Femur (tissue), 1 donor: ENCODE data around the gene PHF19.

Experiments used
- DNase-seq: peaks from one replicate; pipeline ENCODE4 v3.0.0-alpha.2; 2017

The PHF19 gene

GRCh38 chr9:120852240-120853010, 24.6 kb downstream of the PHF19 start:
- no peak for DNase-seq

DNA sequence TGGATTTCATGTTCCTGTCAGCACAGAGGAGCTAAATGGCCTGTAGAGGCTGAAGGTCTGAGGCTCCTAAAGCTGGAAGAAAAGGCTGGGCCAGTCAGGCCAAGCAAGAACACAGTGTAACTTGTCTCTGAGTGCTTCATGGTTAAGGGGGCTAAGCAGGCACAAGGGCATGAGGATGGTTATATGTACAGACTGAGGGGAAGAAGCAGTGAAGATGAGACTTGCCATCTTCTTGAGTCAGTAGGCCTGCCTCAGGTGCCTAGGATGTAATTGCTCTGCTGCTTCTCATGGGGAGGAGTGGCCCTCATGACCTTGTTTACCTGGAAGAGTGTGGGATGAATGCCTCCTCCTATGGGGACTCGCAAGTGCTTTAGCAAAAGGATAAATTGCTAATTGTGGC, 25.5 kb downstream of the PHF19 start:
- no peak for DNase-seq

DNA sequence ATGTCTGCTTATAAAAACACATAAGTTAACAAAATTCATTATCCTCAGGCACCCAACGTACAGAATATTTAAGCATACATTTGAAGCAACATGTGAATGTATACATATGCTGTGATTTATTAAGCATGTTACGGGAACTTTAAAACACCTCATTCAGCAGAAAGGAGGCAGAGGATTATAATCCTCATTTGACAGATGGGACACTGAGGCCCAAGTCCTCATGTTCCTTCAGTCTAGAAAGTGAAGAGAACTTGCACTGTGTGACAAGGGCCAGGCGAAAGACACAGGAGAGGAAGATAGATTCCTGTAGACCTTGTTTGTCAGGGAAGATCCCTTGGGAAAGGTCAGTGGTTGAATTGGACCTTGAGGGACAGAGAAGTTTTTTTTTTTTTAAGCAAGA, 26.7 kb downstream of the PHF19 start:
- DNase-seq, result no peak

DNA sequence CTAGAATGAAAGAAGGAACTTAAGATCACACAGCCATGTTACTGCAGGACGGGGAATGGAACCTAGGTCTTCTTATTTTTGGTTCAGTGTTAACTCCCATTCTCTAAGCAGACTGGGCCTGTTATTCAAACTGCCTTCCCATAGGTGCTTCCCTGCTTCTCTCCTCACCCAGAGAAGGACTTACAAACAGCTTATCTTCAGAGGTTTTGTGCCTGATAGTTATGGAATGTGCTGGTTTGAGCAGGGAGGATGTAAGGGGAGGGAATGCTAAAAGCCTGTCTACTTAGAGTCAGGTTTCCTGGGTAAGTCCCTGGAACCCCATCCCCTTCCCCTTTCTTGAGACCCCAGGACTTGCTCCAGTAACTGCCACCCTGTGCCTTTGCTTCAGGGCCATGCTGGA, 30.1 kb downstream of the PHF19 start:
- no peak for DNase-seq

DNA sequence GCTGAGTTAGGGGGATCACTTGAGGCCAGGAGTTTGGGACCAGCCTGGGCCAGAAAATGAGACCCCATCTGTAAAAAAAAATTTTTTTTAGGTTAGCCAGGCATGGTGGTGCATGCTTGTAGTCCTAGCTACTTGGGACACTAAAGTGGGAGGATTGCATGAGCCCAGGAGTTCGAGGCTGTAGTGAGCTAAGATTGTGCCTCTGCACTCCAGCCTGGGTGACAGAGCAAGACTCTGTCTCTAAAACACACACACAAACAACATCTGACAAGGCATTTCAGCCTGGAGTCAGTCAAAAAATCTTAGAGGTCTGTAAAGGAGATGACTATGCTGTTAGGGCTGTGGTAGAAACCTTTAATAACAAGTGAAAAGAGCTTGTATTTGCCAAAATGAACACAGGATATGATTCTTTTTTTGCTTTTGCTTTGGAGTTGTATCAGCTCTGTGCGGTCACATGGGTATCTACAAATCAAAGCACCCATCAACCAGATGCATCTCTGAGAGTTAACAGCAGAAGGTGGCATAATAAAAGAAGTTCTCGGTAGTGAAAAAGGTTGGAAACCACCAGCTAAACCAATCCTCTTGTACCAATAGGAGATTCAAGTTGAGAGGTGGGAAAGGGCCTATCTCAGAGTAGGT, 30.6 kb downstream of the PHF19 start:
- no peak for DNase-seq

DNA sequence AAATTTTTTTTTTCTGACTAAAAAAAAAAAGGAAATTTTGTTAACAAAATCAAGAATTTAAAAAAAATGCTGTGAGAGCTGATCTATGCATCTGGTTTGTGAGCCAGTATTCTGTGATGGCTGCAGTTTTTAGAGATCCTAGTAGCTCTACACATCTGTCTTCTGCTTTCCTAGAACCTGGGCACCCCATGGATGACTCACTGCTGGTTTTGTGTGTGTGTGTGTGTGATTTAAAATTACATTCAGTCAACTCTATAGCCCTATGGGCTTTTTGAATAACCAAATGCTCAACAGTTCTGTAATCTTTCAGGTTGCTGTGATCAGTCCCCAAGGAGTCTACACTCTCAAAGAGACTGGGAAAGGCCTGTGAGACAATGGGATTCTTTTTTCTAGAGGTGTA, 31.7 kb downstream of the PHF19 start:
- no peak for DNase-seq

- peak; percentile 98 for DNase-seq
These were observed 34.1 kb downstream of the PHF19 start, which contains the start of gene PSMD5 for GRCh38 chr9:120842685-120843485. Gene PSMD5, minus strand, starts transcription at chr9:120842922. Its CDS starts 13 bp downstream, at chr9:120842909.

DNA sequence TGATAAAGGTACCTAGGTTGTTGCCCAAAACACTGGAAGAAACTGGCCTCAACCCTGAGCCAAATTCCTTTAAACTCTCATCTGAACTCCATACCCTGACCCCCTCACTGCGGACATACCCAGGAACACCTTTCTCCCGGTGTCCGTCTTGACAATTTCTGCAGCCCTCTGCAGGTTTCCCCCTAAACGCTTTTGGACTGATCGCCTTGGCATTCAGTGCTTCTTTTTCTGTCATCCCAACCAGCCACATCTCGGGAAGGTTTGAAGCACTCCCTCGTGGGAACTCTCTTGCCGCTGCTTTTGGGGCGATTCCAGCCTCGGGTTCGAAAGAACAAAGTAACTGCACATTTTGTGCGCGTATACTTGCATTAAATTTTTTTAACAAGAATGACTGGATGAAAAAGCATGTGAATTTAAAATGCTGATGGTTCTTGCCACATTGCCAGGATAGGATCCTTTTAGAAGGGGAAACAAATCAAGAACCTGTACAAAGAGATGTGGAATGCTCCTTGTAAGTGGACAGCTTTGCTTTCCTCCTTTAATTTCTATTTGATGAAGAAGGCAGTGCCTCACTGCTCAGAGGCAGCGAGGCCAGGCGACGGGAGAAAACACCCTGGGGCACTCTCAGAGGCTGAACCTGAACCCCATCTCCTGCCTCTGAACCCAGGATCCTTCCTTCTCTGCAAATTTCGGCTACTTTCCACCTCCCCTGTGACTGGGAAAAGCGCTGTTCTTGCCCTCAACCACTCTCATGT, 34.9 kb downstream of the PHF19 start:
- no peak for DNase-seq

GRCh38 chr9:120839146-120839545, 37.8 kb downstream of the PHF19 start:
- DNase-seq, result no peak

DNA sequence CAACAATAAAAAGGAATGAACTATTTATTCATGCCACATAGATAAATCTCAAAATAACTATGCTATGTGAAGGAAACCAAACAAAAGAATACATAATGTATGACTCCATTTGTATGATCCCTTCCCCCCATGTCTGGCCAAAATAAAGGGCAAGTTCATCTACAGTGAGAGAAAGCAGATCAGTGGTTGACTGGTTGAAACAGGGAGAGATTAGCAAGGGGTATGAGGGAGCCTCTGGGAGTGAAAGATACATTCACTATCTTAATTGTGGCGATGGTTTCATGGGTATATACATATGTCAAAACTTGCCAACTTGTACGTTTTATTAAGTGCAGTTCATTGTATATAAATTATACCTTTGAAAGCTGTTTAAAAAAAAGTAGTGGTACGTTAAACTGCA, 39.1 kb downstream of the PHF19 start:
- DNase-seq, result no peak

DNA sequence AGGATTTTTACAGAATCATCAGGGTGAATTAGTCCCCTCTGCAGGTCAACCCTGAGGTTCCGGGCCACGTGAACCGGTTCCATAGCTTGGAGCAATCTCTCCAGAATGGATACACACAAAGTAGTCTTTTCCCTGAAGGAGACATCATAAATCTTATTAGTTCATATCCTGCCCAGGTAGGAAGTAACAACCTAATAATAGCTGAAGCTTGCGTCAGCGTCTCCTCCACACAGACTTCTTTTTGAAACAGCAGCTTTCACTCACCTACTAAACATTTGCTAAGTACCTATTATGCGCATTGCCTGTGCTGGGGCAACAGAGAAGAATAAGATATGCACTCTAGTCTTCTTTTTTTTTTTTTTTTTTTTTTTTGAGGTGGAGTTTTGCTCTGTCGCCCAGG, 43.7 kb downstream of the PHF19 start:
- DNase-seq, result no peak

DNA sequence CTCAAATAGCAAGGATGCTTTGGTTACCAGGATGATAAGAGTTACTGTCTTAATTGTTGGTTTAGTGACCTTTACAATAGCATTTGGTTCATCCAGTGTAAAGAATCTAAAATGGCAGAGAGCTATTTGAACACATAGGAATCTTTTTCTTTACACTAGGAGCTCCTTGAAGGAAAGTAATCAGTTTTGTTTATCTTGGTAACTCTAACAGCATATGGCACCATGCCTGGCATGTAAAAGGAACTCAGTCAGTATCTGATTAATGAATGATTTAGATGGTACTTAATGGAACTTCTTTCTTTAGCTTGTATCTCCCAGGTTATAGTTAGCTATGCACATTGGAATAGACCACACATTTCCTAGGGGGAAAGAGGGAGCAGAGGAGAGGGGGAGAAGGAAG, 44.2 kb downstream of the PHF19 start:
- no peak for DNase-seq

DNA sequence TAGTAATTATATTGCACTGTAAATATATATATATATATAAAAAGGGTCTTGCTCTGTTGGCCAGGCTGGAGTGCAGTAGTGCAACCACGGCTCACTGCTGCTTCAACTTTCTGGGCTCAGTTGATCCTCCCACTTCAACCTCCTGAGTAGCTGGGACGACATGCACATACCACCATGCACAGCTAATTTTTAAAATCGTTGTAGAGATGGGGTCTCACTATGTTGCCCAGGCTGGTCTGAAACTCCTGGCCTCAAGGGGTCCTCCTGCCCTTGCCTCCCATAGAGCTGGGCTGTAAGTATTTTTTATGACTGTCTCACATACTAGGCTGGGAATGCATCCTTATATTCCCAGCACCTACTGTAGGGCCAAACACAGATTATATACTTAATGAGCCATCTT, 46.1 kb downstream of the PHF19 start:
- no peak for DNase-seq

GRCh38 chr9:120830151-120830550, 46.8 kb downstream of the PHF19 start:
- no peak for DNase-seq

DNA sequence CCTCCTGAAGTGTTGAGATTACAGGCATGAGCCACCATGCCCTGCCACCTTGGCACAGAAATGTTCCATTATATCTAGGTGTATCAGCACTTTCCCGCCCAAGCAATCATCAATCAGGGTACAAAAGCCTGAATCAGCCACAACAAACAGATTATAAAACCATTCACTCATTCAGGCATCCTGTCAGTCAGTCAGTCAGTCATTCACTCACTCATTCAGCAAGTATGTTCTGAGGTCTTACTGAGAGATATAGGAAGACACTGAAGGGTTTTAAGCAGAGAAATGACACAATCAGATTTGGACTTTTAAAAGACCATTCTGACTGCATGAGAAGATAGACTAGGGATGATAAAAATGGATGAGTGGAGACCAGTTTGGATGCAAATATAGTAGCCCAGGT, 47.3 kb downstream of the PHF19 start:
- no peak for DNase-seq

GRCh38 chr9:120820095-120820494, 56.9 kb downstream of the PHF19 start:
- no peak for DNase-seq

DNA sequence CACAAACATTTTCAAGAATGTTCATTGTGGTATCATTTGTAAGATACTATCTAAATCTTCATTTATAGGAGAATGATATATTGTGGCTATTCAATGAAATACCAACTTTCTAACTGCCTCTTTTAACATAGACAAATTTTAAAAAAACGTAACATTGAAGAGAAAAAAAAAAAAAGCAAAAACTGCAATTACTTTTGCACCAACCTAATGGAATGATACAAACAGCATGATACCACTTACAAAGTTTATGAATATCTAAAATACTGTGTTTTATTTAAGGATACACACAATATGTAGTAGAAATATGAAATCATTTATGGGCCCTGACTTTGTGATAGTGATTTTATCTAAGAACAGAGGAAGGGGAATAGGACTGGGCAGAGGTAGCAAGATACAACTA, 58.4 kb downstream of the PHF19 start:
- no peak for DNase-seq

DNA sequence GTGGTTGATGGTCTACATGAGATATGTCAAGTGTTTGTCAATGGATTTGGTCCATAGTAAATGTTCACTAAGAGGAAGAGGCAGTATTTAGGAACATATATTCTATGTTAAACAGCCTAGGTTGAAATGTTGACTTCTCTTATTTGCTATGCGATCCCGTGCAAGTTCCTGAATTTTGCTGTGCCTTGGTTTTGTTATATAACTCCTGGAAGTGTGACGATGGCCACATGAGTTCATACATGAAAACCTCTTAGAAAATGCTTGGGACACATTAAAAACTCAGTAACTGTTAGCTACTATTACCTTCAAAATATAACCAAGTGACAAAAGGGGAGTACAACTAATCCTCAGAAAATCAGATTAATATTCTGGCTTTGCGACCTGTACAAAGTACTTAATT, 61.9 kb downstream of the PHF19 start:
- DNase-seq, result no peak

DNA sequence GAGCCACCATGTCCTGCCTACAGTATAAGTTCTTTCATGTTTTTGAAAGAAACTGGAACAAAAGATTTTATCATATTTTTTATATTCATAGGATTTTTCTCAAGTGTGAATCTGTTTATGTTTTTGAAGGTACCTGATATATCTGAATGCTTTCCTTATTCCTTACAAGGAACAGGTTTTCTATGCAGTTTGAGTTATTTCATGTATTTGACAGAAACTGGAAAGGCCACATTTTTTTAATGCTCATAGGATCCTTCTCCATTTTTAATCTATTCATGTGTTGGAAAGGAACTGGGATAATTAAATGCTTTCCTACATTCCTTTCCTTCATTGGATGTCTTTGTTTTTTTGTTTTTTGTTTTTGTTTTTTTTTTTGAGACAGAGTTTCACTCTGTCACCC, 68.1 kb downstream of the PHF19 start:
- no peak for DNase-seq

DNA sequence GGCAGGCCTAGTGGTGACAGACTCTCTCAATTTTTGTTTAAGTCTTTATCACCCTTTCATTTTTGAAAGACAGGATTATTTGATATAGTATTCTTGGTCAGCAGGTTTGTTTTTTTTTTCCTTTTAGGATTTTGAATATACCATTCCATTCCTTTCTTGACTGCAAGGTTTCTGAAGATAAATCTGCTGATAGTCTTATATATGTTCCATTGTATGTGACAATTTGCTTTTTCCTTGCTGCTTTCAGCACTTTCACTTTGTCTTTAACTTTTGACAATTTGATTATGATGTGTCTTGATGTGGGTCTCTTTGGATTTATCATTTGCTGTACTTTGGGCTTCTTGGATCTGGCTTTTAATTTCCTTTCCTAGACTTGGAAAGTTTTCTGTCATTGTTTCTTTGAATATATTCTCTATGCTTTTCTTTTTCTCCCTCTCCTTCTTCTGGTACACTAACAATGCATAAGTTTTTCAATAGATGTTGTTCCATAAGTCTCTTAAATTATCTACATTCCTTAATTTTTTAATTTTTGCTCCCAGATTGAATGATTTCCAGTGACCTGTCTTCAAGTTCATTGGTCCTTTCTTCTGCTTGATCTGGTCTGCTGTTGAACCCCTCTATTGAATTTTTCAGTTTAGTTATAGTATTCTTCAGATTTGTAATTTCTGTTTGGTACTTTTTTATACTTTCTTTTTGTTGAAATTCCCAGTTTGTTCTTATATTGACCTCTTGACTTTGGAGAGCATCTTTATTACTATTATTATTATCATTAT, 69.2 kb downstream of the PHF19 start:
- DNase-seq, result no peak
